HT1080 (cell line): ENCODE data around the gene PLEKHA4. TPM values are rescaled to one million over a fixed set of nuclear protein-coding genes. Genes with fewer than 3 reads are reported as not detected.
"Not testable (repeated sequence)": the region's sequence is repeated elsewhere in the genome, so short reads cannot be mapped to it uniquely, and the experiment has no call there.

ENCODE experiments used
- DNase-seq: peaks from one replicate; pipeline ENCODE4 v3.0.0-alpha.2; 2015; ENCODE audit warnings: low read depth
- polyA plus RNA-seq, 2 experiments: library from polyadenylated mRNA; depleted of rRNA; stranded (reverse); fragments of >200 nt; gene quantifications; 2 replicates each; pipeline ENCODE4 v1.2.3, GENCODE V29; 2015
- total RNA-seq: library from RNA; depleted of rRNA; stranded (reverse); fragments of >200 nt; shearing (Covaris generic); gene quantifications from 2 replicates; pipeline ENCODE4 v1.2.3, GENCODE V29; 2014; rRNA removed

The PLEKHA4 gene, protein sequence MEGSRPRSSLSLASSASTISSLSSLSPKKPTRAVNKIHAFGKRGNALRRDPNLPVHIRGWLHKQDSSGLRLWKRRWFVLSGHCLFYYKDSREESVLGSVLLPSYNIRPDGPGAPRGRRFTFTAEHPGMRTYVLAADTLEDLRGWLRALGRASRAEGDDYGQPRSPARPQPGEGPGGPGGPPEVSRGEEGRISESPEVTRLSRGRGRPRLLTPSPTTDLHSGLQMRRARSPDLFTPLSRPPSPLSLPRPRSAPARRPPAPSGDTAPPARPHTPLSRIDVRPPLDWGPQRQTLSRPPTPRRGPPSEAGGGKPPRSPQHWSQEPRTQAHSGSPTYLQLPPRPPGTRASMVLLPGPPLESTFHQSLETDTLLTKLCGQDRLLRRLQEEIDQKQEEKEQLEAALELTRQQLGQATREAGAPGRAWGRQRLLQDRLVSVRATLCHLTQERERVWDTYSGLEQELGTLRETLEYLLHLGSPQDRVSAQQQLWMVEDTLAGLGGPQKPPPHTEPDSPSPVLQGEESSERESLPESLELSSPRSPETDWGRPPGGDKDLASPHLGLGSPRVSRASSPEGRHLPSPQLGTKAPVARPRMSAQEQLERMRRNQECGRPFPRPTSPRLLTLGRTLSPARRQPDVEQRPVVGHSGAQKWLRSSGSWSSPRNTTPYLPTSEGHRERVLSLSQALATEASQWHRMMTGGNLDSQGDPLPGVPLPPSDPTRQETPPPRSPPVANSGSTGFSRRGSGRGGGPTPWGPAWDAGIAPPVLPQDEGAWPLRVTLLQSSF
- total RNA-seq: 0.31 TPM in 1 of 2 replicates, not detected in the other
- 0.26 and 0.30 TPM in 2 replicates for polyA plus RNA-seq (2015; cell fraction: cytosol; rRNA removed)
- polyA plus RNA-seq (2015; cell fraction: nucleus; rRNA removed): 0.82 and 3.0 TPM in 2 replicates

DNA sequence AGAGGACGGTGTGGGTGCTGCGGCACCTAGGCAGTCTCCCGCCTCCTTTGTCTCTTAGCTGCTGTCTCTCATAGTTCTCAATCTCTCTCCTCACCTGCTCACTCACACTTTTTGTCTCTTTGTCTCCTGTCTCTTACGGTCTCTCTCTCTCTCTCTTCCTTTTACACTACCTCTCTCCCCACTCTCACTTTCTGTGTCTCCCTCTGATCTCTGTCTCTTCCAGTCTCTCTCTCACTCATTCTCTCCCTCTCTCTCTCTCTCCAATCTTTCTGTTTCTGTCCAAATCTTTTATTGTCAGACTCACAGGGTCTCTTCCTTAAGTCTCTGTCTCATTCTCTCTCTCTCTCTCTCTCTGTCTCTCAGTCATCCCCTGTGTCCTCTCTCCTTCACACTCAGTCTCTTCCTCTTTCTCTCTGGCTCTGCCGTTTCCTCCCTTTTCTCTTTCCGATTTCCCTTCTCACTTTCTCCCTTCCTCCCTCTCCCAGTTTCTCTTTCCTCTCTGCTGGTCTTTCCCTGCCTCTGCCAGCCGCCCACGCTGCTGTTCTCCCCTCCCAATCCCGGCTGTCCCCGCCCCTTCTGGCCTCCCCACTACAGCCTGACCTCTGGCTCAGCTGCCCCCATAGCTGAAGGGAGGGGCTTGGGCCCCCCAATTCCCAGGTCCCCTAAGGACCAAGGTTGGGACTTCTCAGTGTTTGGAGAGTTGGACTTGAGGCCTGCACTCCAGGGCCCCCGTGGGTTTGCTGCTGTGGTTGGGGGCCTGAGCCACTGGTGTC, at the start of gene PLEKHA4:
Gene PLEKHA4, minus strand, starts transcription at position 504 of the 773 bp plus-strand sequence. CDS start 997 bp downstream, outside the sequence.
- no peak for DNase-seq

DNA sequence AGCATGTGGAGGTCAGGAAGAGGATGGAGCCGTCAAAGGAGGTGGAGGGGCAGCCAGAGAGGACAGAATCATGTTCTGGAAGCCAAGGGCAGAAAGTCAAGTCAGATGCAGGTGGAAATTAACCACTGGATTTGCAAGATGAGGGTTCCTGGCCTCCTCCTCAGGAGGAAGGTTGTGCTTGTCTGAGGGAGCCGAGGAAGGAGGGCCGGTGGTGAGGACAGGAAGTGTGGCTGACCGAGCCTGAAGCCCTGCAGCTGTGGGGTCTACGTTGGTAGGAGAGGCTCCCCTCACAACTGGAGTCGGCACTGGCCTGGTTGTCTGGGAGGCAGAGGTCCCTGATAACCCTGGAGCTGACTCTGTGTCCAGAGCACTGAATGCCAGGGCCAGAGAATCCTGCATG, 49.7 kb upstream of the PLEKHA4 start:
- DNase-seq: no peak

DNA sequence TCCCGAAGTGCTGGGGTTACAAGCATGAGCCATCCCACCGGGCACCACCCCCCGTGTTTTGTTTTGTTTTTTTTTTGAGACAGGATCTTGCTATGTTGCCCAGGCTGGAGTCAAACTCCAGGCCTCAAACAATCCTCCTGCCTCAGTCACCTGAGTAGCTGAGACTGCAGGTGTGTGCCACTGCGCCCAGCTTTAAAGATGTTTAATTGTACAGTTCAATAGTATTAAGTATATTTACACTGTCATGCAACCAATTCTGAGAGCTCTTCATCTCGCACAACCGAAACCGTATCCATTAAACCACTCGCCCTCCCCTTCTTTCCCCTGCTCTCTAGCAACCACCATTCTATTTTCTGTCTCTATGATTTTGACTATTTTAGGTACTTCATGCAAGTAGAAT, 47.3 kb upstream of the PLEKHA4 start:
- no peak for DNase-seq

DNA sequence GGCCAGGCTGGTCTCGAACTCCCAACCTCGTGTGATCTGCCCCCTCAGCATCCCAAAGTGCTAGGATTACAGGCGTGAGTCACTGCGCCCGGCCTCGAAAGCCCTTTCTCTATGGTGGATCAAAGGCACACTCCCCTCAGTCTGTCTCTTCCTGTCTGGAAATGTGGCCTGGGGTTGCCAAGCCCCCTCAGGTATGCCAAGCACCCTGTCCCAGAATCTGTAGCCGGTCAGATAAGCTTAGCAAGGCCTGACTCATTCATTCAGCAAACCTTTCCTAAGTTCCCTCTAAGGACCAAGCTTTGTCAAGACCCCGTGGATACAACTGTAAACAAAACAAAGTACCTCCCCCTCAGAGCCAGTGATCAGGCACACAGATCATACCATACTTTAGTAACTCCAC, 45.8 kb upstream of the PLEKHA4 start:
- no peak for DNase-seq

DNA sequence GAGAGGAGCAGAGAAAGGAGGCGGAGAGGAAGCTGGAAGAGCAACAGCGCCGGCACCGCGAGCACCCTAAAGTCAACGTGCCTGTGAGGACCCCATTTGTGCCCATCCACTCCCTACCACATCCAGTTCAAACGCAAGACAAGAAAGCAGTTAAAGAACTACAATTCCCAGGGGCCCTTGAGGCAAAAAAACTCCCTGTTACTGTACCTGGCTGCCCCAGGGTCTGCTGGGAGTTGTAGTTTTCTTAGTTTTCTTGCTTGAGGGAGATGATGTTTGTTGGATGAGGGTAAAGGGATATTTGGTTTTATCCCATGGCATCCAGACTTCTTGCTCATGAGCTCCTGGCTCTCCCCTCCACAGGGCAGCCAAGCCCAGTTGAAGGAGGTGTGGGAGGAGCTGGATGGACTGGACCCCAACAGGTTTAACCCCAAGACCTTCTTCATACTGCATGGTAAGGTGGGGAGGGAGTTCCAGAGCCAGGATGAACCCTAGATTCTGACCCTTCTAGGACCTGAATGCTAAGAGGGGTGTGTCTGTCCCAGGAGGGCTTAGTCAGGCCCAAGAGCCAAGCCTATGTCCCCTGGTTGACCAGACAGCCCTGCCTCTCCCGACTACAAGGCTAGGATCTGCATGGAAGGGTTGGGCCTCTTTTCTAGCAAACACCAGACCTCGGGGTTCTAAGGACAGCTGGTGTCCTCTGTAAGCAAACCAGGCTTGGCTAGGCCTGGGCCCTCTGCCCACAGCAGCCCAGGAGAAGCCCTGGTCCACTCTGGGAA, 44.9 kb upstream of the PLEKHA4 start:
- no peak for DNase-seq

DNA sequence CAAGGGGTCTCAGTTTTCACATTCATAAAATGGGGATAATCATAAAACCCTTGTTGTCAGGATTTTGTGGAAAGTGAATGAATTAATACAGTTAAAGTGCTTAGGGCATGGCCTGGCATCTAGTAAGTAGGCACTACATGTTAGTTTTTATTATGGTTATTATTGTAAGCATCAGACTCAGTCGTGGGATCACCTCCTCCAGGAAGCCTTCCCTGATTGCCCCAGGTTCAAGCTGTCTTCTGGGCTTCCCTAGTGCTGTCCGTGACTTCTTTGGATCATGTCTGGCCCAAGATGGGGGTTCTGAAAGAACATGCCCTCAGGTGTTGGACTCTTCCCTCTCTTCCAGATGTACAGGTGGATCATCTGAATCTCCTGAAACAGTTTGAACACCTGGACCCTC, 42.4 kb upstream of the PLEKHA4 start:
- DNase-seq: no peak

DNA sequence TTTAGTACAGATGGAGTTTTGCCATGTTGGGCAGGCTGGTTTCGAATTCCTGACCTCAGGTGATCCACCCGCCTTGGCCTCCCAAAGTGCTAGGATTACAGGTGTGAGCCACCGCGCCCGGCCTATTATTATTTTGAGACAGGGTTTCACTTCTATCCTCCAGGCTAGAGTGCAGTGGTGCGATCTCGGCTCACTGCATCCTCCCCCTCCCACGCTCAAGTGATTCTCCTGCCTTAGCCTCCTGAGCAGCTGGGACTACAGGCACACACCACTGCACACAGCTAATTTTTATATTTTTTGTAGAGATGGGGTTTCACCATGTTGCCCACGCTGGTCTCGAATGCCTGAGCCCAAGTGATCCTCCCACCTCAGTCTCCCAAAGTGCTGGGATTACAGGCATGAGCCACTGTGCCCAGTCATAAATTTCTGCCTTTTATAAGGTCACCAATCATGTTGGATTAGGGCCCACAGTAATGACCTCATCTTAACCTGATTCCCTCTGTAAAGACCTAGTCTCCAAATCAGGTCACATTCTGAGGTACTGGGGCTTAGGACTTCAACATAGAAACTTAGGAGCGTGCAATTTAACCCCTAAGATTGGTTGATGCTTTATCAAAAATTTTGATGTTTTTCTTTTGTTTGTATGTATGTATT, 41.1 kb upstream of the PLEKHA4 start:
- not testable (repeated sequence) for DNase-seq

DNA sequence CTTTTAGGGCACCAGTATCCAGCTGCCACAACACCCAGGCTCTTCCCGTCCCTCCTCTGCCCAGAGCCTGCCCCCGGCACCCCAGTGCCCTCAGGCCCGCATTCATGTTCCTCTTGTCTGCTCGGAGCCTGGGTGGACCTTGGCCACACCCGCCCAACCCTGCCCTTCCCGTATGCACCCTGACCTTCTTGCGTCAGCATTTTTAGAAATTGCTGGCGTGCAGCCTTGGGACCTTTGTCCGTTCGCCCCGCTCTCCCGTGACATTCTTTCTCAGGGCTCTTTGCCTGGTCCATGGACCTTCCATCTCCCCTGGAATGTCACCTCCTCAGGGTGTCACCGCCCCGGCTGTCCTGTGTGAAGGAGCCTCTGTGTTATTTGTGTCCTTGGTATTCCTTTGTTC, 39.3 kb upstream of the PLEKHA4 start:
- no peak for DNase-seq

DNA sequence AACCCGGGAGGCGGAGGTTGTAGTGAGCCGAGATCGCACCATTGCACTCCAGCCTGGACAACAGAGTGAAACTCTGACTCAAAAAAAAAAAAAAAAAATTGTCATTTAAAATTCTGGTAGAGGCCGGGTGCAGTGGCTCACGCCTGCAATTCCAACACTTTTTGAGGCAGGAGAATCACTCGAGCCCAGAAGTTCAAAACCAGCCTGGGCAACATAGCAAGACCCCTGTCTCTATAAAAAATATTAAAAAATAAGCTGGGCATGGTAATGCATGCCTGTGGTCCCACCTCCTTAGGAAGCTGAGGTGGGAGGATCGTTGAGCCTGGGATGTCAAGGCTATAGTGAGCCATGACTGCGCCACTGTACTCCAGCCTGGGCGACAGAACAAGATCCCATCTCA, 37.9 kb upstream of the PLEKHA4 start:
- DNase-seq: no peak

DNA sequence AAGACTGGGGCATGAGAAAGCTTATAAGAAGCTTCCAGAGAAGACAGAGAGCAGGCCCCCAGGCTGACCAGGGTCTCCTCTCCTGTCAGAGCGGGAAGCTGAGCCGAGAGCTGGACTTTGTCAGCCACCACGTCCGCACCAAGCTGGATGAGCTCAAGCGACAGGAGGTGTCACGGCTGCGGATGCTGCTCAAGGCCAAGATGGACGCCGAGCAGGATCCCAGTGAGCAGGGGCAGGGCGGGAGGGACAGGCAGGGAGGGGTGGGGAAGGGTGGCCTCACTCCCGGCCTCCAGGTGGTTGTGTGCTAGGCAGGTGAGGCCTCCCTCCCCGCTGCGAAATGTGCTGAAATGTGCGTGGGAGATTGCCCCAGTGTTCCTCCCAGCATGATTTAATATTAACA, 37.2 kb upstream of the PLEKHA4 start:
- no peak for DNase-seq

DNA sequence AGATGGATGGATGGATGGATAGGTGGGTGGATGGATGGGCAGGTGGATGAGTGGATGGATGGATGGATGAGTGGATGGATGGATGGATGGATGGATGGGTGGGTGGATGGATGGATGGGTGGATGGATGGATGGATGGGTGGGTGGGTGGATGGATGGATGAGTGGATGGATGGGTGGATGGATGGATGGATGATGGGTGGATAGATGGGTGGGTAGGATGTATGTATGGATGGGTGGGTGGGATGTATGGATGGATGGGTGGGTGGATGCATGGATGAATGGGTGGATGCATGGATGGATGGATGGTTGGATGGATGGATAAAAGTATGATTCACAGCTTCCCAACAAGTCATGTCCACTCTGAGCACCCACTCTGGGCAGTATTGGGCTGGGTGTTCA, 35.4 kb upstream of the PLEKHA4 start:
- DNase-seq: not testable (repeated sequence)

DNA sequence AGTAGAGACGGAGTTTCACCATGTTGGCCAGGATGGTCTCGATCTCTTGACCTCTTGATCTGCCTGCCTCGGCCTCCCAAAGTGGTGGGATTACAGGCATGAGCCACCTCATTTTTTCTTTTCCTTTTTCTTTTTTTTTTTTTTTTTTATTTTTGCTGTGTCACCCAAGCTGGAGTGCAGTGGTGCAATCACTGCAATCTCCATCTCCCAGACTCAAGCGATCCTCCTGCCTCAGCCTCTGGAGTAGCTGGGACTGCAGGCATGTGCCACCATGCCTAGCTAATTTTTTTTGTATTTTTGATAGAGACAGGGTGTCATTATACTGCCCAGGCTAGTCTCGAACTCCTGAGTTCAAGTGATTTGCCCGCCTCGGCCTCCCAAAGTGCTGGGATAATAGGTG, 33.9 kb upstream of the PLEKHA4 start:
- DNase-seq: not testable (repeated sequence)

DNA sequence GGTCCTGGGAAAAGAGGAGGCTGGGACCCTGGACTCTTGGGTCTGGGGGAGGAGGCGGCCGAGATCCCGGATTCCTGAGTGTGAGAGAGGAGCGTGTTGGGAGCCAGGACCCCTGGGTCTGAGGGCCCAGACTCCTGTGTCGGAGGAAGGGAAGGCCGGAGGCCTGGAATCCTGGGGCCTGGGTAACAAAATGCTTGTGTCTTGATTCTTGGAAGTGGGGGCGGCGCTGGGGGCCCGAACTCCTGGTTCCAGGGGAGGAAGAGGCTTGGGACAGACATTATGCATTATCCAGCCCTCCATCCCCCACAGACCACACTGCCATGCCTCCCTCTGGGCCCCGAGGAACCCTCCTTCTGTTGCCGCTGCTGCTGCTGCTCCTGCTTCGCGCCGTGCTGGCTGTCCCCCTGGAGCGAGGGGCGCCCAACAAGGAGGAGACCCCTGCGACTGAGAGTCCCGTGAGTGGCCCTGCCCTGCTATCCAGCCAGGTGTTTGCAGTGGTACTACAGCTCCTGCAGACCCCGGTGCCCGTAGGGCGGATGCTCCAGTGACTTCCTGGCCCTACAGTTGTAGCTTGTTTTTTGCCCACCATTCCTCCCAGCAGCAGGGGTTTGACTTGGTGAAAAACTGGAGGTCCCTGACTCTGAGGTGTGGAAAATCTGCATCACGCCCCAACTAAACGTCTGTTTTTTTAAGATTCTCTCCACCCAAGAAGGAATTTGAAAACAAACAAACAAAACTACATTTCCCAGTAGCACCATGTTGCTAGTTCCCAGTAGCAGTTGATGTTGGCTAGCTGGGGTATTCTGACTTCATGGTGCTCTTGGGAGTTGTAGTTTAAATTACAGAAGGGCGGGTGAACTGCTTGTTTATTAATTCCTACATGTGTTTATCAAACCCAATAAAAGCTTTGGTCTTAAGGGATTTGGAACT, 32.3 kb upstream of the PLEKHA4 start:
- peak; percentile 50 for DNase-seq

DNA sequence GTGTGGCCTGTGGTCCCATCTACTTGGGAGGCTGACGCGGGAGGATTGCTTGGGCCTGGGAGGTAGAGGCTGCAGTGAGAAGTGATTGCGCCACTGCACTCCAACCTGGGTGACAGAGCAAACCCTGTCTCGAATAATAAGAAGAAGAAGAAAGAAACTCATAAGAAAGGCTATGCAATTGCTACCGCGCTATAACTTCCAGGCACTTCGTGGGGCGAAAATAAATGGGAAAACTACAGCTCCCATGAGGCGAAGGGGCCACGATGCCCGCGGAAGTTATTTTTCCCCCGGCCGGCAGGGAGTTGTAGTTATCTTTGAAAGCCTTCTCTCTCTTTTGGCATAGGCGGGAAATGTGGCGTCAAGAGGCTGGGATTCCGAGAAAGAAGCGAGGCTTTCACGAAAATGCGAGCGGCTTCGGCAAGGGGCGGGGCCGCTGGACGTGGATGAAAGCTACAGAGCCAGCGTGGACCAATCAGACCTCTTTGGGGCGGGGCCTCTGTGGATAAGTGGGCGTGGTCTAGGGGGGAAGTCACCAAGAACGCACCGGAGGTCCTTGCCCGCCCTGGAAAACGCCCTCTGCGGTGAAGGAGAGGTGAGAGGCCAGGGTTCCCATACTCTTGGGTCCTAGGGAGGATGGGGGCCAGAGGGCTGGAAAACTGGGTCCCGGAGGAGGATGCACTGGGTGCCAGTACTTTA, 31.5 kb upstream of the PLEKHA4 start, which contains the start of gene NUCB1:
Gene NUCB1, plus strand, starts transcription at position 532 of the 696 bp plus-strand sequence. CDS start 485 bp downstream, outside the sequence.
- peak; percentile 99 for DNase-seq

DNA sequence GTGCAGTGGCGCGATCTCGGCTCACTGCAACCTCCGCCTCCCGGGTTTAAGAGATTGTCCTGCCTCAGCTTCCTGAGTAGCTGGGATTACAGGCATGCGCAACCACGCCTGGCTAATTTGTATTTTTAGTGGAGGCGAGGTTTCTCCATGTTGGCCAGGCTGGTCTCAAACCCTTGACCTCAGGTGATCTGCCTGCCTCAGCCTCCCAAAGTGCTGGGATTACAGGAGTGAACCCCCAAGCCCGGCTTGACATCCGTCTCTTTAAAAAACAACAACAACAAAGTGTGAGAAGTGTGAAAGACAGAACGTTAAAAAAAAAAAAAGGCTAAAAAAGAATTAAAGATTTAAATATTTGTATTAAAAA, 31.0 kb upstream of the PLEKHA4 start:
- not testable (repeated sequence) for DNase-seq

DNA sequence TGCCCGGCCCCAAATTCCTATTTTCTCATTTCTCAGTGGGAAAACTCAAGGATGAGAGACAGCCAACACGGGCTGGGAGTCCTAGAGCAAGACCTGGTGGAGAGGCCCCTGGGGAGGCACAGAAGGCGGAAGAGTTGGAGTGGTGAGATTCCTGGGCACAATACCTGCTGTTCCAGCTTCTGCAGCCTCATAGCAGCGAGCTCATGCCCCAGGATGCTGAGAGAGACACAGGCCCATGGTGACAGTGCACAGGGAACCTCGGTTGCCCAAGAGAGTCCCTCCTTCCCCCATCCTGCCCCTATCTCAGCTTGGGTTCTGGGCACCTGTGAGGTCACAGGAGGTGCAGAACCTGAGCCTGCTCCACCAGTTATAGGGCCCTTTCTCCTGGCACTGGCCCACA, 28.8 kb upstream of the PLEKHA4 start:
- DNase-seq: no peak

DNA sequence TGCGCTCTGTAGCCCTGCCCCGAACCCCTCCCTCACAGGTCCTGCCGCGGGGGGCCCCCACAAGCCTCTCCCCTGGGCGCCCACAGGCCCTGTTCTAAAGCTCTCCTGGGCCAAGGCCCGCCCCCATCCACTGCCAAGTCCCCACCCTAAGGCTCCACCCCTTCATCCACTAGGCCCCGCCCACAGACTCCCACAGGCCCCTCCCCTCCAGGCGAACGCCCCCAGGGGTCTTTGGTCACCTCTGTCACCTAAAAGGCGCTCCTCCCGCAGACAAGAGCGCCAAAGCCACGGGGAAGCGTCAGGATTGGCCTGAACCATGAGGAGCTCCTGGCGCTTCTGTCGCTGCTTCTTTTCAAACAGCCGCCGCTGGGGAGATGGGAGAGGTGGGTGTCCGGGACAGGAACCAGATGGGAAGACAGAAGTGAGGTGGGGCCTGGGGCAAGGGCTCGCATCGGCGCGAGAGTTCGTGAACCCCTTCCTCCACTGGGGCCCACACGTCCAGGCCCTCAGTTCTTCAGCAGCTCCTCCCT, 27.8 kb upstream of the PLEKHA4 start:
- no peak for DNase-seq

DNA sequence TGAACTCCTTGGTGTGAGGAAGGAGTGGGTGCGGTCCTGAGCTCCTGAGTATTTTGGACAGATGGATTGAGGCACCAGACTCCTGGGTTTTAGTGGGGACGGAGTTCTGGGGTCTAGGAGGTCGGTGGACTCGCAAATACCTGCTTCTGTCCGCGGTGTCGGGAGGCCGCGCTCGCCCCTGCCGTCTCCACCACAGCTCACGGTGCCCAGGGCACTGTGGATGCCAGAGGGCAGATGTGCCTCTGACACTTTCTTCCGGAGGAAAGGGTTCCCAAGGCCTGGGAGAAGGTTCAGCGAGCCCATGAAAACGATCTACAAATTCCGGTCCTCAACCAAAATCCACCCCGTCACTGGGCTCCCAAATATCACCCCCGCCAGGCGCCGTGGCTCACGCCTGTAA, 26.8 kb upstream of the PLEKHA4 start:
- no peak for DNase-seq
